GM23338 (cell line): Measurements from ENCODE around the gene CCRL2. TPM values are rescaled to one million over a fixed set of nuclear protein-coding genes. Genes with fewer than 3 reads are reported as not detected.

ENCODE experiments used
- ATAC-seq: fragments of 200-7000 bp; cut with Tn5 transposase; 3 replicates; pipeline ENCODE4 v1.9.1; 2020
- DNase-seq: peaks from one replicate; pipeline ENCODE4 v3.0.0-alpha.2; 2015; ENCODE audit warnings: low spot score
- H2AFZ ChIP-seq: fragments of 200-600 bp; sonication (generic); 2 replicates; pipeline ENCODE4 v1.8.0; 2016; ENCODE audit warnings: antibody characterized with exemption, mild to moderate bottlenecking, moderate library complexity
- H3F3A ChIP-seq: fragments of 200-600 bp; sonication (generic); replicated peaks from 2 replicates; pipeline ENCODE4 v1.8.0; 2017; ENCODE audit warnings: antibody characterized with exemption, mixed run types, low read depth
- H3K27ac ChIP-seq: fragments of 200-600 bp; sonication (generic); 2 replicates; pipeline ENCODE4 v1.6.1; 2016; ENCODE audit warnings: low read depth
- H3K27me3 ChIP-seq: fragments of 200-600 bp; sonication (generic); 2 replicates; pipeline ENCODE4 v1.8.0; 2016; ENCODE audit warnings: mild to moderate bottlenecking, mixed run types, moderate library complexity; ENCODE audit not compliant: insufficient read depth
- H3K36me3 ChIP-seq: fragments of 200-600 bp; sonication (generic); 2 replicates; pipeline ENCODE4 v1.8.0; 2016; ENCODE audit warnings: mild to moderate bottlenecking; ENCODE audit not compliant: insufficient read depth
- H3K4me1 ChIP-seq: fragments of 200-600 bp; sonication (generic); 2 replicates; pipeline ENCODE4 v1.8.0; 2016; ENCODE audit warnings: mild to moderate bottlenecking, moderate library complexity; ENCODE audit not compliant: insufficient read depth
- H3K4me2 ChIP-seq: fragments of 200-600 bp; sonication (generic); 2 replicates; pipeline ENCODE4 v1.7.1; 2017; ENCODE audit warnings: mixed run types
- H3K4me3 ChIP-seq: fragments of 200-600 bp; sonication (generic); 2 replicates; pipeline ENCODE4 v1.6.1; 2016; ENCODE audit warnings: mixed run types
- H3K79me2 ChIP-seq: fragments of 200-600 bp; sonication (generic); replicated peaks from 2 replicates; pipeline ENCODE4 v1.8.0; 2017; ENCODE audit warnings: mild to moderate bottlenecking; ENCODE audit not compliant: insufficient read depth
- H3K9me2 ChIP-seq: fragments of 200-600 bp; sonication (generic); 2 replicates; pipeline ENCODE4 v1.8.0; 2017; ENCODE audit not compliant: insufficient read depth
- H4K20me1 ChIP-seq: fragments of 200-600 bp; sonication (generic); replicated peaks from 2 replicates; pipeline ENCODE4 v1.8.0; 2017; ENCODE audit warnings: mild to moderate bottlenecking; ENCODE audit not compliant: insufficient read depth
- H3K27ac Mint-ChIP-seq: 2 replicates; pipeline ENCODE4 v1.8.0; 2020; ENCODE audit warnings: inconsistent platforms, mild to moderate bottlenecking, moderate library complexity, mixed read lengths
- H3K27me3 Mint-ChIP-seq: 3 replicates; pipeline ENCODE4 v1.8.0; 2022; ENCODE audit warnings: low read depth, mild to moderate bottlenecking, moderate library complexity, mixed read lengths, inconsistent platforms; ENCODE audit not compliant: insufficient read depth, poor library complexity
- H3K36me3 Mint-ChIP-seq: 3 replicates; pipeline ENCODE4 v1.8.0; 2021; ENCODE audit warnings: low read depth, mild to moderate bottlenecking, inconsistent platforms, moderate library complexity, mixed read lengths
- H3K4me1 Mint-ChIP-seq: 3 replicates; pipeline ENCODE4 v1.8.0; 2020; ENCODE audit warnings: mild to moderate bottlenecking, inconsistent platforms, mixed read lengths
- H3K4me3 Mint-ChIP-seq: 3 replicates; pipeline ENCODE4 v1.8.0; 2021; ENCODE audit warnings: moderate library complexity, mild to moderate bottlenecking, inconsistent platforms, mixed read lengths
- H3K9me3 Mint-ChIP-seq: 3 replicates; pipeline ENCODE4 v1.8.0; 2020; ENCODE audit warnings: moderate library complexity, mild to moderate bottlenecking, inconsistent platforms, mixed read lengths
- CREB1 ChIP-seq: fragments of 250-450 bp; sonication (Bioruptor Pico); IDR thresholded peaks from 2 replicates; pipeline ENCODE4 v1.5.0; 2020; ENCODE audit warnings: low read depth, mild to moderate bottlenecking, moderate library complexity
- CTCF ChIP-seq, 2 experiments: fragments of 200-600 bp in 1 of 2; sonication (generic) in 1 of 2; conservative IDR thresholded peaks; 2 replicates each; pipeline versions ENCODE4 v1.5.1 to v1.6.1; 2016 to 2017; ENCODE audit warnings: antibody characterized with exemption in 2 of 2, low read depth in 2 of 2, mild to moderate bottlenecking in 2 of 2, moderate library complexity in 1 of 2
- ETS1 ChIP-seq: IDR thresholded peaks from 2 replicates; pipeline ENCODE4 v1.6.1; 2016; ENCODE audit warnings: antibody characterized with exemption
- EZH2 ChIP-seq: fragments of 200-600 bp; sonication (generic); IDR thresholded peaks from one replicate; pipeline ENCODE4 v1.8.0; 2017; ENCODE audit warnings: antibody characterized with exemption, mild to moderate bottlenecking, low read depth; ENCODE audit not compliant: unreplicated experiment
- JUNB ChIP-seq: IDR thresholded peaks from one replicate; pipeline ENCODE4 v1.6.1; 2016; ENCODE audit warnings: antibody characterized with exemption; ENCODE audit not compliant: unreplicated experiment
- NANOG ChIP-seq: IDR thresholded peaks from 2 replicates; pipeline ENCODE4 v1.6.1; 2016; ENCODE audit warnings: antibody characterized with exemption, borderline replicate concordance
- POLR2AphosphoS5 ChIP-seq: IDR thresholded peaks from 2 replicates; pipeline ENCODE4 v1.6.1; 2016; ENCODE audit warnings: antibody characterized with exemption, low read depth
- ZNF331 ChIP-seq: fragments of 250-450 bp; sonication (Bioruptor Pico); IDR thresholded peaks from 2 replicates; pipeline ENCODE4 v1.5.0; 2020; ENCODE audit warnings: low read depth, mild to moderate bottlenecking, moderate library complexity
- ZNF462 ChIP-seq: fragments of 250-450 bp; sonication (Bioruptor Pico); IDR thresholded peaks from 2 replicates; pipeline ENCODE4 v1.5.0; 2020; ENCODE audit warnings: mild to moderate bottlenecking, moderate library complexity
- polyA plus RNA-seq: library from polyadenylated mRNA; unstranded; fragments of >200 nt; fragmentation: Nextera tagmentation; extraction: Ambion mirVana; gene quantifications from 2 replicates; pipeline ENCODE4 v1.2.1, GENCODE V29; 2016
- total RNA-seq: library from RNA; depleted of rRNA; stranded (reverse); fragments of >200 nt; shearing (Covaris generic); gene quantifications from 2 replicates; pipeline ENCODE4 v1.2.3, GENCODE V29; 2014

The CCRL2 gene
- total and polyA plus RNA-seq, 2 experiments from 2014 or later = not detected

GRCh38 chr3:46435081-46435726 is 28.1 kb downstream of the CCRL2 start (continued):
- TF ChIP-seq ZNF462 (no peak), ETS1 (no peak), NANOG (no peak), EZH2 (no peak)

GRCh38 chr3:46438831-46439230 is 31.8 kb downstream of the CCRL2 start:
- Mint-ChIP-seq H3K27ac (no peak overlapping the region), H3K9me3 (no peaks in the 10 kb centered on the region), H3K4me1 (peaks cover 10% of the 10 kb centered on the region), H3K4me3 (no peak overlapping the region), H3K27me3 (no peaks in the 10 kb centered on the region), H3K36me3 (no peaks in the 10 kb centered on the region)
- Histone ChIP-seq H3K36me3 (no peaks in the 10 kb centered on the region), H3K4me2 (no peak overlapping the region), H2AFZ (no peak overlapping the region), H3F3A (no peaks in the 10 kb centered on the region), H3K27ac (no peak overlapping the region), H4K20me1 (no peaks in the 10 kb centered on the region), H3K4me1 (peaks cover 8% of the 10 kb centered on the region; the same call in 1 of the 2 replicates), H3K9me2 (peaks cover 4% of the 10 kb centered on the region; the same call in 1 of the 2 replicates), H3K4me3 (no peak overlapping the region), H3K79me2 (no peaks in the 10 kb centered on the region), H3K27me3 (no peaks in the 10 kb centered on the region)
- no peak for ATAC-seq
- DNase-seq = no peak
- TF ChIP-seq JUNB = no peak
- no peak for TF ChIP-seq CREB1 (CRISPR knock-in tag)
- TF ChIP-seq NANOG = no peak
- no peak for TF ChIP-seq CTCF (conservative IDR thresholded peaks at IDR 0.05; ENCODE audit: low read depth in 2 of 2)
- no peak for TF ChIP-seq POLR2AphosphoS5
- TF ChIP-seq ZNF331 = no peak
- TF ChIP-seq EZH2 = no peak
